Measurements from ENCODE around the gene DUX4. TPM values are rescaled to one million over a fixed set of nuclear protein-coding genes. Genes with fewer than 3 reads are reported as not detected.

Gene DUX4
- total RNA-seq = not detected

GRCh38 chr4:190173428-190173827, at the start of gene DUX4:
Gene DUX4 (plus strand): TSS chr4:190173774. CDS start chr4:190173774, 0 bp downstream.

Small RNA genes lying within 50 kb of the gene (small RNA-seq; reads per million reads assigned to genes)
- gene AC215524.1 = not detected

Other genes with a start within 250 kb of the DUX4 start
- 36.9 TPM for gene FRG1, start 232.9 kb upstream of the DUX4 start, total RNA-seq
- not detected for gene FRG2, start 146.5 kb upstream of the DUX4 start, total RNA-seq
- gene DBET, start 109.3 kb upstream of the DUX4 start, total RNA-seq = not detected